AG10803 (cell line): ENCODE results near the gene RIMBP2.

Experiments
- DNase-seq: peaks from one replicate; pipeline ENCODE4 v3.0.0; 2010; ENCODE audit warnings: low read depth
- H3K4me3 ChIP-seq: 2 replicates; pipeline ENCODE4 v1.5.1; 2011; ENCODE audit warnings: mild to moderate bottlenecking, low read length, control low read depth
- TF ChIP-seq, protein P1 (sequence below): conservative IDR thresholded peaks from 2 replicates; pipeline ENCODE4 v1.5.1; 2011; ENCODE audit warnings: mild to moderate bottlenecking, low read length, control low read depth, inconsistent platforms

The RIMBP2 gene

DNA sequence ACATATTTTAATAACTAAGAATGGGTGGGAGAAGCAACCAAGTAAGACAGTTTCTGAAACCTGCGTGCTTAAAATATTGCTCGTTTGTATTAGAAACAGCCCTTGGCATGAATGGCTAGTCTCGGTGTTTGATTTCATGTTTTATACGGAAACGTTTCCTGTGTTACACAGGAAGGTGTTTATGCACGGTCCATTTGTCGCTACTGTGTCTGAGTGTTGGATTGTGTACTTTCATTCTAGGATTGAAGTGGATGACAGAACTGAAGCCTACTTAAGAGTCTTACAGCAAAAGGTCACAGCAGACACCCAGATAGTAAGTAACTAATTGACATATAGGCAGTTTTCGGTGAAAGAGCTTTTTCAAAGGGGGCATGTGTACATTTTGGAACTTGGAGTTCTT is 358.9 kb downstream of the RIMBP2 start:
- DNase-seq: no peak
- TF ChIP-seq, protein P1, sequence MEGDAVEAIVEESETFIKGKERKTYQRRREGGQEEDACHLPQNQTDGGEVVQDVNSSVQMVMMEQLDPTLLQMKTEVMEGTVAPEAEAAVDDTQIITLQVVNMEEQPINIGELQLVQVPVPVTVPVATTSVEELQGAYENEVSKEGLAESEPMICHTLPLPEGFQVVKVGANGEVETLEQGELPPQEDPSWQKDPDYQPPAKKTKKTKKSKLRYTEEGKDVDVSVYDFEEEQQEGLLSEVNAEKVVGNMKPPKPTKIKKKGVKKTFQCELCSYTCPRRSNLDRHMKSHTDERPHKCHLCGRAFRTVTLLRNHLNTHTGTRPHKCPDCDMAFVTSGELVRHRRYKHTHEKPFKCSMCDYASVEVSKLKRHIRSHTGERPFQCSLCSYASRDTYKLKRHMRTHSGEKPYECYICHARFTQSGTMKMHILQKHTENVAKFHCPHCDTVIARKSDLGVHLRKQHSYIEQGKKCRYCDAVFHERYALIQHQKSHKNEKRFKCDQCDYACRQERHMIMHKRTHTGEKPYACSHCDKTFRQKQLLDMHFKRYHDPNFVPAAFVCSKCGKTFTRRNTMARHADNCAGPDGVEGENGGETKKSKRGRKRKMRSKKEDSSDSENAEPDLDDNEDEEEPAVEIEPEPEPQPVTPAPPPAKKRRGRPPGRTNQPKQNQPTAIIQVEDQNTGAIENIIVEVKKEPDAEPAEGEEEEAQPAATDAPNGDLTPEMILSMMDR: no peak
- H3K4me3 ChIP-seq: no peak overlapping the region

DNA sequence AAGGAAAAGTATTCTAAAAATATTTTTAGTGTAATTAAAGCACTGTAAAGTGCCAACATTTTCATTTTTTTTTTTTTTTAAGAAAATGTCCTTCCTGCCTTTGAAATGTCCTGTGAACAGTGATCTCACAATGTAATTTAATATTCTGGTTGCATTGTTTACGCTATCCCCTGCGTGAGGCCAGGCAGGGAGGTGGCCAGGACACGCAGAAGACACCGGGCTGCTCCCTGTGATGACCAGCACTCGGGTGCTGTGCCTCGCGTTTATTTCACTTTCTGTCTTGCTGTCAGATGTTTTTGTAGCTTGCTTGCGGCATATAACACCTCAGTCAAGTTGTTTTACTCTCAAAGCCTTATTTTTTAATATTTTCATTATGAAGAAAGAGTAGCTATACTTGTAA is 359.9 kb downstream of the RIMBP2 start:
- TF ChIP-seq, protein P1: no peak
- DNase-seq: no peak
- H3K4me3 ChIP-seq: no peak overlapping the region

GRCh38 chr12:130354407-130354806 is 361.7 kb downstream of the RIMBP2 start:
- DNase-seq: no peak
- H3K4me3 ChIP-seq: no peak overlapping the region
- TF ChIP-seq, protein P1: no peak

- TF ChIP-seq, protein P1: no peak
- DNase-seq: no peak
Measured at GRCh38 chr12:130353081-130353480, 363.0 kb downstream of the RIMBP2 start.

DNA sequence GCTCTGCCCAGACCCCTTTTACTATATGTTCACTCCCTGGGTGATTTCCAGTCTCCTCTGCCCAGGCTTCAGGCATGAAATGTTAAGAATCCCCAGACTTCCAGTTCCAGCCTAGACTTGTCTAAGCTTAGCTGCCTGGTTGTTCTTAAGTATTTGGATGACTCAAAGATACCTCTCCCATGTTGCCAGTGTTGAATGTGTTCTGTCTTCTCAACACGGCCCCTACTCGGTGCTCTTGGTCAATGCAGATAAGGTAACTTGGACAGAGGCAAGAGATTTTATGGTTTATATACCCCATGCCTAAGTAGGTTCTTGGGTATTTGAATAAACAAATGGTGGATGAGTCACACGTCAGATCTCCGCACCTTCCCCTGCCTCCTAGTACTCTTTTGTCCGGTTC is 364.8 kb downstream of the RIMBP2 start:
- TF ChIP-seq, protein P1: no peak
- no peak overlapping the region for H3K4me3 ChIP-seq
- no peak for DNase-seq

More at GRCh38 chr12:130353081-130353480, 363.0 kb downstream of the RIMBP2 start:
- H3K4me3 ChIP-seq: no peak overlapping the region

DNA sequence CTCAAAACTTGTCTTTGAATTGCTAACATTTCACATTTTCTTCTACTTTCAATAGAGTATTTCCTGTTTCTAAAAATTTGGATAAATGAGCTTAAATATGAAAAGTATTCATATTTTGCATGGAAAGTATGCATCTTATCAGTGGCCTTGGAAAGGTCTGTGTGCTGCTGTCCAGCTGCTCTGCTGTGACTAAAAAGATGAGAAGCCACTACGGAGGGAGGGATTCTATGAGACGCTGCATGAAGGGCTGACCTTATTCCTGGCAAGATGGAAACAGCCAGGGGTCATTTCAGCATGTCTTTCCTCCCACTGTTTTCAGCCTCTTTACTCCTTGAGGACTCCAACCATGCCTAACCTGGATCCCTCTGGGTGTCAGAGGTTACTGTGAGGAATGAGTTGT is 365.4 kb downstream of the RIMBP2 start:
- H3K4me3 ChIP-seq: no peak overlapping the region
- TF ChIP-seq, protein P1: no peak
- no peak for DNase-seq

- TF ChIP-seq, protein P1: no peak
- no peak overlapping the region for H3K4me3 ChIP-seq
- DNase-seq: no peak
Measured at GRCh38 chr12:130347588-130347987, 368.5 kb downstream of the RIMBP2 start.
